A549 (cell line): ENCODE results near the gene EPC2. TPM values are rescaled to one million over a fixed set of nuclear protein-coding genes. Genes with fewer than 3 reads are reported as not detected.

Experiments used
- ATAC-seq, 2 experiments: fragments of 200-7000 bp in 1 of 2; fragments of >200 bp in 1 of 2; cut with Nextera tagmentation in 1 of 2; cut with Tn5 transposase in 1 of 2; 3 replicates each; pipeline versions ENCODE4 v1.8.0 to v1.9.1; 2018 to 2020; ENCODE audit warnings: mild to moderate bottlenecking in 1 of 2, moderate library complexity in 1 of 2
- CTCF ChIA-PET: fragments of 300-600 bp; sonication (Branson Sonifier 250); formaldehyde crosslinking; extraction: SDS; loops from one replicate; lab custom pipeline; 2021; ENCODE audit warnings: antibody characterized with exemption, inconsistent platforms; lab: Yijun Ruan, JAX
- POLR2A ChIA-PET: fragments of 350-600 bp; formaldehyde crosslinking; extraction: SDS; loops from one replicate; lab custom pipeline; 2021; ENCODE audit warnings: antibody characterized with exemption, inconsistent platforms; lab: Yijun Ruan, JAX
- DNase-seq, 2 experiments: peaks; one replicate each; pipeline versions ENCODE4 v3.0.0 to v3.0.0-alpha.2; 2011 to 2016; ENCODE audit warnings: low read depth in 1 of 2, low spot score in 1 of 2
- FAIRE-seq: peaks from 2 replicates; lab custom pipeline; 2011; peaks lifted over from hg19 to GRCh38; lab: Jason Lieb, UNC
- H3K27ac ChIP-seq, 2 experiments: fragments of >200 bp; sonication (Bioruptor Twin); formaldehyde crosslinking; 3 replicates each; pipeline ENCODE4 v1.5.1; 2016 to 2017
- H3K4me1 ChIP-seq: fragments of >200 bp; sonication (Bioruptor Twin); formaldehyde crosslinking; 3 replicates; pipeline ENCODE4 v1.6.1; 2016
- H3K4me2 ChIP-seq: fragments of >200 bp; sonication (Bioruptor Twin); formaldehyde crosslinking; 3 replicates; pipeline ENCODE4 v1.6.1; 2016
- H3K4me3 ChIP-seq: fragments of >200 bp; sonication (Bioruptor Twin); formaldehyde crosslinking; 3 replicates; pipeline ENCODE4 v1.5.1; 2016
- H3K9me3 ChIP-seq: fragments of >200 bp; sonication (Bioruptor Twin); formaldehyde crosslinking; 3 replicates; pipeline ENCODE4 v1.6.1; 2016
- CBX2 ChIP-seq: fragments of 200-600 bp; sonication (generic); IDR thresholded peaks from 2 replicates; pipeline ENCODE4 v1.6.1; 2016; ENCODE audit warnings: low read depth, mild to moderate bottlenecking, borderline replicate concordance
- CBX8 ChIP-seq: fragments of 200-600 bp; sonication (generic); IDR thresholded peaks from 2 replicates; pipeline ENCODE4 v1.6.1; 2016
- CEBPB ChIP-seq, 2 experiments: fragments of >200 bp in 1 of 2; sonication (Bioruptor Twin) in 1 of 2; formaldehyde crosslinking in 1 of 2; IDR thresholded peaks; 2 replicates each; pipeline ENCODE4 v1.6.1; 2012 to 2016
- CHD2 ChIP-seq: fragments of 150-350 bp; IDR thresholded peaks from 2 replicates; pipeline ENCODE4 v1.6.1; 2014; ENCODE audit warnings: low read length; ENCODE audit not compliant: partially characterized antibody
- CHD4 ChIP-seq: fragments of 200-600 bp; sonication (generic); IDR thresholded peaks from 2 replicates; pipeline ENCODE4 v1.6.1; 2016; ENCODE audit warnings: antibody characterized with exemption, mild to moderate bottlenecking, borderline replicate concordance
- FOSB ChIP-seq: fragments of 250-450 bp; sonication (Bioruptor Pico); IDR thresholded peaks from 2 replicates; pipeline ENCODE4 v1.5.0; 2020; ENCODE audit warnings: mild to moderate bottlenecking, moderate library complexity
- FOXS1 ChIP-seq: fragments of 250-450 bp; sonication (Bioruptor Pico); IDR thresholded peaks from 2 replicates; pipeline ENCODE4 v1.5.0; 2020; ENCODE audit warnings: mild to moderate bottlenecking, moderate library complexity
- GATA3 ChIP-seq: IDR thresholded peaks from 2 replicates; pipeline ENCODE4 v1.6.1; 2012; ENCODE audit warnings: borderline replicate concordance
- HDAC2 ChIP-seq: fragments of 200-600 bp; sonication (generic); IDR thresholded peaks from 2 replicates; pipeline ENCODE4 v1.6.1; 2016
- HOXB5 ChIP-seq: fragments of 250-450 bp; sonication (Bioruptor Pico); IDR thresholded peaks from 2 replicates; pipeline ENCODE4 v1.5.0; 2020; ENCODE audit warnings: mild to moderate bottlenecking, moderate library complexity
- JUN ChIP-seq, 2 experiments: fragments of >200 bp; sonication (Bioruptor Twin); formaldehyde crosslinking; IDR thresholded peaks; 2 replicates in 1 of 2; 3 replicates in 1 of 2; pipeline ENCODE4 v1.6.1; 2016 to 2017
- JUNB ChIP-seq: fragments of >200 bp; sonication (Bioruptor Twin); formaldehyde crosslinking; IDR thresholded peaks from 2 replicates; pipeline ENCODE4 v1.6.1; 2016
- MAFK ChIP-seq: fragments of 450-650 bp; IDR thresholded peaks from 2 replicates; pipeline ENCODE4 v1.6.1; 2014; ENCODE audit not compliant: partially characterized antibody
- MYC ChIP-seq: IDR thresholded peaks from 2 replicates; pipeline ENCODE4 v1.6.1; 2012; ENCODE audit warnings: mild to moderate bottlenecking, inconsistent platforms, low read length, improper control_type of control experiment, borderline replicate concordance
- NFE2L2 ChIP-seq: fragments of 150-350 bp; conservative IDR thresholded peaks from 2 replicates; pipeline ENCODE4 v1.6.1; 2014; ENCODE audit warnings: low read length
- PHF8 ChIP-seq: fragments of 200-600 bp; sonication (generic); IDR thresholded peaks from 2 replicates; pipeline ENCODE4 v1.6.1; 2016; ENCODE audit warnings: low read depth, mild to moderate bottlenecking, antibody characterized with exemption, moderate library complexity, borderline replicate concordance
- RARB ChIP-seq: fragments of 250-450 bp; sonication (Bioruptor Pico); IDR thresholded peaks from 2 replicates; pipeline ENCODE4 v1.8.0; 2021; ENCODE audit warnings: mild to moderate bottlenecking, moderate library complexity
- RCOR1 ChIP-seq: fragments of 150-350 bp; IDR thresholded peaks from 2 replicates; pipeline ENCODE4 v1.6.1; 2014; ENCODE audit warnings: antibody characterized with exemption, low read length, low read depth
- SREBF2 ChIP-seq: fragments of 450-650 bp; IDR thresholded peaks from 2 replicates; pipeline ENCODE4 v1.6.1; 2014; ENCODE audit warnings: mild to moderate bottlenecking, moderate library complexity
- ZFP36 ChIP-seq: fragments of 450-650 bp; IDR thresholded peaks from 2 replicates; pipeline ENCODE4 v1.6.1; 2014; ENCODE audit warnings: borderline replicate concordance; ENCODE audit not compliant: partially characterized antibody
- ZNF302 ChIP-seq: fragments of 250-450 bp; sonication (Bioruptor Pico); IDR thresholded peaks from 2 replicates; pipeline ENCODE4 v1.9.0; 2021; ENCODE audit warnings: inconsistent platforms, mild to moderate bottlenecking, moderate library complexity
- WGBS: methylation state at CpG from one replicate; pipeline ENCODE4 v1.1.6; 2017; ENCODE audit errors: missing lambda C conversion rate; 5-methylcytosine and 5-hydroxymethylcytosine counted together
- polyA plus RNA-seq, 4 experiments: library from polyadenylated mRNA; depleted of rRNA in 3 of 4; stranded (reverse); fragments of >200 nt; fragmentation: RNase III in 1 of 4; extraction: RNeasy Plus Mini Kit Qiagen cat#74134 plus additional on column Dnase treatment in 1 of 4; gene quantifications; 2 replicates in 3 of 4; 3 replicates in 1 of 4; pipeline ENCODE4 v1.2.3, GENCODE V29; 2011 to 2017
- TF ChIP-seq, protein P1 (sequence below): fragments of >200 bp; sonication (Bioruptor Twin); formaldehyde crosslinking; IDR thresholded peaks from 2 replicates; pipeline ENCODE4 v1.6.1; 2016
- TF ChIP-seq, protein P2 (sequence below): fragments of 250-450 bp; sonication (Bioruptor Pico); IDR thresholded peaks from 2 replicates; pipeline ENCODE4 v1.5.0; 2020; ENCODE audit warnings: low read depth, mild to moderate bottlenecking, moderate library complexity
- TF ChIP-seq, protein P3 (sequence below): fragments of 150-350 bp; IDR thresholded peaks from 2 replicates; pipeline ENCODE4 v1.6.1; 2014; ENCODE audit warnings: low read depth, mild to moderate bottlenecking, low read length

The EPC2 gene
- polyA plus RNA-seq, 2 of the 4 experiments (the other 2 are of a cell fraction) = 8.8 to 23.0 TPM

DNA sequence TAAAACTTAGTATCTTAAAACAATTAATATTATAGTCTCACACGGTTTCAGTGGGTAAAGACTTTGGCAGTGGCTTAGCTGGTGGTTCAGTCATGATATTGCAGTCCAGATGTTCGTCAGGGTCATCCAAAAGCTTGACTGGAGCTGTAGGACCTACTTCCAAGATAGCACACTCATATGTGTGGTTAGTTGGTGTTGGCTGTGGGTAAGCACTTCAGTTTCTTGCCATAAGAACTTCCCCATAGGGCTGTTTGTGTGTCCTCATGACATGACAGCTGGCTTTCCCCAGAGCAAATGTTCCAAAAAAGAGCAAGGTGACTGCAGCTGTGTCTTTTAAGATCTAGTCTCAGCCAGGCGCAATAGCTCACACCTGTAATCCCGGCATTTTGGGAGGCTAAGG, 48.5 kb upstream of the EPC2 start:
- Histone ChIP-seq H3K4me3 (no peak overlapping the region), H3K9me3 (peaks cover 18% of the 10 kb centered on the region), H3K4me2 (no peak overlapping the region), H3K4me1 (no peaks in the 10 kb centered on the region), H3K27ac (no peak overlapping the region)
- WGBS = 43% methylated on average over 4 of the region's 4 CpGs
- ATAC-seq = no peak
- CTCF ChIA-PET = no interaction called here
- TF ChIP-seq, protein P1, sequence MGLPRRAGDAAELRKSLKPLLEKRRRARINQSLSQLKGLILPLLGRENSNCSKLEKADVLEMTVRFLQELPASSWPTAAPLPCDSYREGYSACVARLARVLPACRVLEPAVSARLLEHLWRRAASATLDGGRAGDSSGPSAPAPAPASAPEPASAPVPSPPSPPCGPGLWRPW = no peak
- TF ChIP-seq GATA3 (no peak), RARB (CRISPR knock-in tag) (no peak), FOXS1 (CRISPR knock-in tag) (no peak)
- POLR2A ChIA-PET = no interaction called here
- FAIRE-seq = no peak
- DNase-seq = no peak

DNA sequence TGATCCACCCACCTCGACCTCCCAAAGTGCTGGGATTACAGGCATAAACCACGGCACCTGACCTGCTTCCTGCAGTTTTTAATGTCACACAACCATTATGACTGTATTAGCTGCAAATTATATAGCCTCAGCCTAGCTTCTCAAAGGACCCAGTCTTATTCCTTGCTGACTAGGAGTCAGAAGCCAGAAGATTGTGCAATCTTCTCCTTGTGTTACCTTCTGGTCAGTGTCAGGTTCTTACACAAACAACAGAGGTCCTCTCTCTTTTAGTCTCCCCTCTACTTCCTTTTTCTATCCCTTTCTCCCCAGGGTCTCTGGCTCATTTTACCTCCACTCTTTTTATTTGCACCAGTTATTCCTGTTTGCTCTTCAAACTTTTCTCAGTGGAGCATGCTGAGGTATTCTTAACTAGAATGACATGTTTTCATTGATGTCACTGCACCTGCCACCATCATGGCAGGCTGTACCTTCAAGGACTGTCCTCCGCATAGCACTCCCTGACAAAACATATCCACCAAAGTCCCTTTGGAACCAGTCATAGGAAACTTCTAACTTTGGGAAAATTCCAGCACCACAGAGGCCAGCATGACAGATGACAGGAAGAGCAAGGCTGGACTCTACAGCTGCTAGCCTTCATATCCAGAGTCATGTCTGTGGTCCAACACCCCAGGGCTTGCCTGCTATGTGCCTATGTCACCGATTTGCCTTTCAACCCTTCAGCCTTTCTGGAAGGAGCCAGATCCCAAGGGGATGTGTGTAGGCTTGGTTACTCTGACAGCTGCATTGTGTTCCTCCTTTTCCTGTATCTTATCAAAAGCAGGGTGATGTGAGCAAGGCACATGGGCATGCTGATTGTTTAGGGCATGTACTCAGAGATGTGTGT, 45.2 kb upstream of the EPC2 start:
- no peaks in the 10 kb centered on the region for H3K4me1 ChIP-seq
- CTCF ChIA-PET = interaction anchor here (0.7 to 1.2 kb wide), 2 partner anchors 10 to 41 kb away, joined by 3 read pairs; no protein-coding TSS in a partner anchor
- FAIRE-seq = no peak
- TF ChIP-seq FOSB (CRISPR knock-in tag) (no peak), PHF8 (no peak), CBX8 (no peak), ZNF302 (CRISPR knock-in tag) (no peak), CHD2 (no peak), SREBF2 (no peak), CEBPB (IDR thresholded peaks at IDR 0.05) (no peak), HDAC2 (no peak), CBX2 (no peak), HOXB5 (CRISPR knock-in tag) (no peak), RCOR1 (no peak), CHD4 (no peak), NFE2L2 (no peak), JUN (IDR thresholded peaks at IDR 0.05) (no peak)
- TF ChIP-seq, protein P2, sequence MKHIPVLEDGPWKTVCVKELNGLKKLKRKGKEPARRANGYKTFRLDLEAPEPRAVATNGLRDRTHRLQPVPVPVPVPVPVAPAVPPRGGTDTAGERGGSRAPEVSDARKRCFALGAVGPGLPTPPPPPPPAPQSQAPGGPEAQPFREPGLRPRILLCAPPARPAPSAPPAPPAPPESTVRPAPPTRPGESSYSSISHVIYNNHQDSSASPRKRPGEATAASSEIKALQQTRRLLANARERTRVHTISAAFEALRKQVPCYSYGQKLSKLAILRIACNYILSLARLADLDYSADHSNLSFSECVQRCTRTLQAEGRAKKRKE (CRISPR knock-in tag) = no peak
- TF ChIP-seq, protein P3, sequence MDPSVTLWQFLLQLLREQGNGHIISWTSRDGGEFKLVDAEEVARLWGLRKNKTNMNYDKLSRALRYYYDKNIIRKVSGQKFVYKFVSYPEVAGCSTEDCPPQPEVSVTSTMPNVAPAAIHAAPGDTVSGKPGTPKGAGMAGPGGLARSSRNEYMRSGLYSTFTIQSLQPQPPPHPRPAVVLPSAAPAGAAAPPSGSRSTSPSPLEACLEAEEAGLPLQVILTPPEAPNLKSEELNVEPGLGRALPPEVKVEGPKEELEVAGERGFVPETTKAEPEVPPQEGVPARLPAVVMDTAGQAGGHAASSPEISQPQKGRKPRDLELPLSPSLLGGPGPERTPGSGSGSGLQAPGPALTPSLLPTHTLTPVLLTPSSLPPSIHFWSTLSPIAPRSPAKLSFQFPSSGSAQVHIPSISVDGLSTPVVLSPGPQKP = no peak
- TF ChIP-seq, all 56 proteins: peak for 0
- Histone ChIP-seq H3K4me2 (no peak overlapping the region), H3K27ac (no peak overlapping the region), H3K9me3 (peaks cover 32% of the 10 kb centered on the region), H3K4me3 (no peak overlapping the region)
- POLR2A ChIA-PET = no interaction called here
- WGBS = 18% methylated on average over 4 of the region's 4 CpGs
- ATAC-seq = no peak
- no peak for DNase-seq

DNA sequence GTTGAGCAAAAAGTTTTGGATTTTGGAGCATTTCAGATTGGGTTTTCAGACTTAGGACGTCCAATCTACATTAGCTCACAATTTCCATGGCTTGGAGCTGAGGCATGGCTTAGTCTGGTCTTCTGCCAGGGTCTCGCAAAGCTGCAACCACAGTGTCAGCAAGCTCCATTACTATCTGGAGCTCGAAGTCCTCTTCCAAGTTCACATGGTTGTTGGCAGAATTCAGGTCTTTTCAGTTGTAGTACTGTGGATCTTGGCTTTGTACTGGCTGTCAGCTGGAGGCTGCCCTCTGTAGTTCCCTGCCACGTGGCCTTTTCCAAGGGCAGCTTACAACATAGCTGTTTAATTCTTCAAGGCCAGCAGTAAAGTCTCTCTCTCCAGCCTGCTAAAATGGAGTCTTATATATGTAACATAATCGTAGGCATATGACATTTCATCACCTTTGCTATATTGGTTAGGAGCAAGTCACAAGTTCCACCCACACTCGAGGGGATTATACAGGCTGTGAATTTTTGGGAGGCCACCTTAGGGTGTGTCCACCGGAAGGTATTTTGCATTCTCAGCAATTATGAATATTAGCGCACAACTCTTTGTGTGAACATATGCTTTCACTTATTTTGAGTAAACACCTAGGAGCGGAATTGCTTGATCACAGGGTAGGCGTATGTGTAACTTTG, 41.5 kb upstream of the EPC2 start:
- FAIRE-seq (no peak), ATAC-seq (no peak), DNase-seq (no peak)
- Histone ChIP-seq H3K4me2 (no peak overlapping the region), H3K27ac (no peak overlapping the region), H3K4me3 (no peak overlapping the region), H3K4me1 (no peaks in the 10 kb centered on the region), H3K9me3 (peaks cover 32% of the 10 kb centered on the region)
- TF ChIP-seq ZFP36 (no peak), JUNB (no peak), RARB (CRISPR knock-in tag) (no peak), MAFK (peak; percentile 82), MYC (no peak)
- POLR2A ChIA-PET = no interaction called here
- CTCF ChIA-PET = interaction anchor here (0.7 kb wide), 1 partner anchor 242 kb away, joined by 4 read pairs; no protein-coding TSS in a partner anchor
- 29% methylated on average over 10 of the region's 10 CpGs for WGBS
